GM19193 (cell line): ENCODE measurements around the gene CUX1.

Experiments
- POLR2A ChIP-seq: IDR thresholded peaks from 4 replicates; pipeline ENCODE4 v1.6.1; 2011; ENCODE audit not compliant: insufficient read depth, insufficient read length; ENCODE audit errors: extremely low read depth

CUX1 gene

DNA sequence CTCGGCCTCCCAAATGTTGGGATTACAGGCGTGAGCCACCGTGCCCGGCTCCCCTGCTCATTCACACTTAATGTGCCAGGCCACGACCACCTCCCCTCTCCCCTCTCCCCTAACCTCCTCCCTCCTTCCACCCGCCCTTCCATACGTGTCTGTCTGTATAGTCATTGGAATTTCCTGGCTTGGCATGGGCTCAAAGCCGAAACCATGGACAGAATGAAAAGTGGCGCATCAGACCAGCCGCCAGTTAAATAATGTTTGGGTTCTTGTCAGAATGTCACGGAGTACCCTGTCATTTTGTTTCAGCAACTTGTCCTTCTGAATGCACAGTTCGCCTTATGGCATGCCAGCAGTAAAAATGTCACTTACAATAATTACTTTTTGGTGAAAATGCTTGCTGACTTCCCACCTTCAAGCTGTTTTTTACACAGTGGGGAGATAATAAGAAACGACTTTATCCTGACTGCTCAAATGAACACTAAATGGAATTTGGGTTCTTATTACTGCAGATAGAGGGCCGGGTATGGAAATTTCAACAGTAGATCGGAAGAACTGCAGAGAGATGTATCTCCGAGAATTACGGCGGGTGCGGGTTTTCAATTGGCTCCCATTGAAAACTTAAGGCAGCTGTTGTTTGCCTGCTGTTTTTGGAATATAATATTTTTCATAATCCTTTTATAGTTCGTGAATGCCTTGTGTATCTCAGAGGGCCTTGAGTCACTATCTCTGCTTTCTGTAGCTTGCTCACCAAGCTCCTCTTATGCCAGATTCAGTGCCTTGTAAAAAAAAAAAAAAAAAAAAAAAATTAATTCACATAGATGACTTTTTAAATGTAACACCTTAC, 403.8 kb downstream of the CUX1 start:
- TF ChIP-seq POLR2A: no peak

DNA sequence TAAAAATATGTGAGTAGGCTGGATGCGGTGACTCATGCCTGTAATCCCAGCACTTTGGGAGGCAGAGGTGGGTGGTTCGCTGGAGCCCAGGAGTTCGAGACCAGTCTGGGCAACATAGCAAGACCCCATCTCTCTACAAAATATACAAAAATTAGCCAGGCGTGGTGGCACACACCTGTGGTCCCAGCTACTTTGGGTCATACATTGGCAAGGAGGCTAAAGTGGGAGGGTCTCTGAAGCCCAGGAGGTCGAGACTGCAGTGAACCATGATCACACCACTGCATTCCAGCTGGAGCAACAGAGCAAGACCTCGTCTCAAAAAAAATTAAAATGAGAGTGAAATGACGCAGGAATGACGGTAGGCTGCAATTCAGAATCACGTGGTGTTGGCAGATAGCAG, 404.5 kb downstream of the CUX1 start:
- no peak for TF ChIP-seq POLR2A

DNA sequence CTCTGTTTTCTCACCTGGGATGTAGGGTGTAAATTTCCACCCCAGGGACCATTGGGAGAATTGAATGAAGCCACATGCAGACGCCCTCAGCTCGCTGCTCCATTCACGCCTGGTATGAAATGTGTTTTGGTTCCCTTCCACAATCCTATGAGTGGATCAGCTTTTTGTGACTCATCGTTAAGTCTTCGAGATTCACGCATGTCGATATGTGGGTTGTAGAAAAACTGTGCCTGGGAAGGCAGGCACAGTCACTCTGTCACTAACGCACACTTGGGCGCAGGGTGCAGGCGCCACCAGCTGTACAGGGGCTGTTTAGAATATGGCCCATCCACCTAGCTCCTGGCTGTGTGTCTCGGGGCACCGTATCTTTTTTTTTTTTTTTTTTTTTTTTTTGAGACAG, 405.0 kb downstream of the CUX1 start:
- TF ChIP-seq POLR2A: no peak

DNA sequence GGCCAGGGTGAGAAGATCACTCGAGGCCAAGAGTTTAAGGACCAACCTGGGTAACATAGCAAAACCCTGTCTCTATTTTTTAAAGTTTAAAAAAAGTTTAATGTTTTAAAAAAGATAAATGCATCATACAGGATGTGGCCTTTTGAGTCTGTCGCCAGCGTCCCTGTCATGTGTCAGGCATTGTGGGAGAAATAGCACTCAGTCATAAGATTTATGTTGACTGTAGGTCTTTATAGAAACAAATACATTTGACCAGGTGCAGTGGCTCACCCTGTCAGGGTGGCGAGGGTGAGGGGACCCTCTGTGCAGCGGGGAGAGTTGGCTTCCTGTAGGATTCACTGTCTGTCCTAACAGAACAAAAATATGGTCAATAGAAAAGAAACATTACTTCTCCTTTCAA, 405.8 kb downstream of the CUX1 start:
- TF ChIP-seq POLR2A: no peak

DNA sequence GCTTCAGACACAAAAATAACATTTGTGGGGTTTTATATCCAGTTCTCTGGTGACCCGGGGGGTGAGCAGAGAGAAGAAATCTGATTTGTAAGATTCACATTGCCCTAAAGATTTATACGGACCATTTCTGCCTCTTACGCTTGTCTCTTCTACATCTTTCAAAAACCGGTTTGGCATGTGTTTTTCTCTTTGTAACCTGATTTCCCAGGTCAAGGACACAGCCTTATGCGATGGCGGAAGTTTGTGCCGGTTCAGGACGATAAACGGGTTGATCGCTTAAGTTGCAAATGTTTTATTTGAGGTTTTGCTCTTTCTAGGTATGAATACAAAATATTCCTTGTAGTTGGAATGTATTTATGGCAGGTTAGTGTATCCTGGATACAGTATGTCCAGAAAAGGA, 407.6 kb downstream of the CUX1 start:
- TF ChIP-seq POLR2A: no peak

DNA sequence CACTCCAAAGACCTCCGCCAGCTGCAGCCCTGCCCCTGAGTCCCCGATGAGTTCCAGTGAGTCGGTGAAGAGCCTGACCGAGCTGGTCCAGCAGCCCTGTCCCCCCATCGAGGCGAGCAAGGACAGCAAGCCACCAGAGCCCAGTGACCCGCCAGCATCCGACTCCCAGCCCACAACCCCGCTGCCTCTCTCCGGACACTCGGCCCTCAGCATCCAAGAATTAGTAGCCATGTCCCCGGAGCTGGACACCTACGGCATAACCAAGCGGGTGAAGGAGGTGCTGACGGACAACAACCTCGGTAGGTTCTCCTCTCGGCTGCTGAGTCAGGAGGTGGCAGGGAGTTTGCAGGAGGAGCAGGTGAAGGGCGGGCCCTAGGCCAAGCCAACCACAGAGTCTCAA, 409.9 kb downstream of the CUX1 start:
- TF ChIP-seq POLR2A: no peak

DNA sequence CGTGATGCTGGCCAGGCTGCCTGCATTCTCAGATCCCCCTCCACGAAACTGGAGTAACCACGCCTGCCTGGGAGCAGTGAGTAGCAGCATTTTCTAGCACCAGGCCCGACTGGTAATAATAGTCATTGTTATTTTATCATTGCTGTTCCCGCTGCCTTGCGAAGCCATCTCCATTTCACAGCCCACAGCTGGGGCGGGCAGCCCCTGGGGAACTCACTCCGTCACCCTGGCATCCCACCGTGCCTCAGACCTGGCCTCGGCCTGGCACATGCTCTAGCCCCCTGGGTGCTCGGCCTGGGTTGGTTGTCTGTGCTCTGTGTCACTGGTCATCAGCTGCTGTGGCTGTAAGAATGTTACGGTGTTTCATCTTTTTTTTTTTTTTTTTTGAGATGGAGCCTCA, 411.5 kb downstream of the CUX1 start:
- TF ChIP-seq POLR2A: no peak

DNA sequence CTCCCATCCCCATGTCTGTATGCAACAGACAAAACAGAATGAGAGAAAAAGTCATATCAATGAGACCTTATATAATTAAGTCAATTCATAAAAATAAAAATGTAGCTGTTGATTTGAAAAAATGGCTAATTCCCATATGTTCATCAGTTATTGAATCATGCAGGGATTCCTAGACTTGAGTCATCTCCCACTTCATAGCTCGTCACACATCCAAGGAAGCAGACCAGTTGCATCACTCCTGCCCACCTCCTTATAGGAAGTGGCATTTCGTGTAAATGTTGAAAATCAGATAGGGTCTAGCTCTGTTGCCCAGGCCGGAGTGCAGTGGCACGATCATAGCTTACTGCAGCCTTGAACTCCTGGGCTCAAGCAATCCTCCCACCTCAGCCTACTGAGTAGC, 413.2 kb downstream of the CUX1 start:
- TF ChIP-seq POLR2A: no peak

DNA sequence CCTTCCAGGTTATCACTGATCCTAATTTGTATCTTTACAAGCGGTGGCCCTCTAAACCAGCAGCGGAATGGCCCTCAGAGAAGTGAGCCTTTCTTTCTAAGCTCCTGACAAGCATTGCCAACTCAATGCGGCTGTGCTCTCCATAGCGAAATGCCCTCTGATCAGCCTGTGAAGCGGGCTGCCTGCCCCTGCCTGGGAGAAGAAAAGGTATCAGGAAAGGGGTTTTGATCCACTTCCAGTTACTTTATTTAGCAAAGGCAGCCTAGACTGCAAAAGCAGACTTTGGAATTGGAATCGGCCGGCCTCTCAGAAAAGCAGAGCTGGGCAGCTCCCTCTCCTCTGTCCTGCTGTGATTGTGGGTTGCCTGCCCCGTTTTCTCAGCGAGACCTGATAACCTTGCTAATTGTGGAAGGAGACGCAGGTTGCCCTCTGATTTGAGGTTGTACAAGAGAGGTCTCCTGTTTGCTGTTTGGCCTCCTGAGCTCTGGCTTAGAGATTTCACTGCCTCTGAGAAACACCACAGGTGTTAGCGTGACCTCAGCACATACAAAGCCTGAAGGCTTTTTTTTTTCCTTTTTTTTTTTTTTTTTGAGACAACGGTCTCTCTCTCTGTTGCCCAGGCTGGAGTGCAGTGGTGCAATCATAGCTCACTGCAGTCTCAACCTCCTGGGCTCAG, 415.3 kb downstream of the CUX1 start:
- TF ChIP-seq POLR2A: no peak

DNA sequence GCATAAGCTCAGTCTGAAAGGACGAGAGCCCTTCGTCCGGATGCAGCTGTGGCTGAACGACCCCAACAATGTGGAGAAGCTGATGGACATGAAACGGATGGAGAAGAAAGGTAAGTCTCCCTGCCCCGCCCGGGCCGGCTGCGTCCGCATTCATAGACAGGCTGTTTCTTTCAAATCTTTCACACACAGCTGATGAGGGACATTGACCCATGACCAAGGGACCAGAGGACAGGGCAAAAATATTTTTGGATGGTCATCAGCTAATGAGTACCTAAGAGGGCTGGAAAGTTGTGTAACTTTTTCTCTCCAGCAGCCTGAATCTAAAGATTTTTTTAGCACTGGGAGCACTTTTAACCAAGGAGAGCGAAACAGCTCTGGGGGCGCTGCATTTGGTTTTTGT, 416.7 kb downstream of the CUX1 start:
- no peak for TF ChIP-seq POLR2A

DNA sequence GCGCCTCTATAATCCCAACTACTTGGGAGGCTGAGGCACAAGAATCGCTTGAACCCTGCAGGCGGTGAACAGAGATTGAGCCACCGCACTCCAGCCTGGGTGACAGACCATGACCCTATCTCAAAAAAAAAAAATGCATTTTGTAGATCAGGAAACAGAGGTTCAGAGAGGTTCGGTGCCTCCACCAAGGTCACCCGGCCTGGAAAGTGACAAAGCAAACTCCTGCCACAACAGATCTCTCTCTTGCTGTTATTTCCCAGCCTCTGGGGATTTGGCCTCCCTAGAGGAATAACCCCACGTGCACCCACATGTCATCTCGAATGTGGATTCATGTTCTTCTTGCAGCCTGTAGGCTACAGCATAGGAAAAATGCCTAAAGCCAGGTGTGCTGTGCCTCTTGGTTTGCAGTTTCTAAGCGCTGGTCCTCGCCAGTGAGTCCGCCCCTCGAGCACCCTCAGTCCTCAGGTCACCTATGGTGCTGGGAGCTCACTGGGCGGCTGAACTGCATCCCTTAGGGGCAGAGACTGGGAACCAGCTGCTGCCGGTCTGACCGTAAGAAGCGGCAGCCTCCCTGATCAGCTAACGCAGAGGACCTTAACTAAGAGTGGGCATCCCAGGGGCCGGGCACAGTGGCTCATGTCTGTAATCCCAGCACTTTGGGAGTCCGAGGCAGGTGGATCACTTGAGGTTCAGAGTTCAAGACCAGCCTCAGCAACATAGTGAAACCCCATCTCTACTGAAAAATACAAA, 417.6 kb downstream of the CUX1 start:
- no peak for TF ChIP-seq POLR2A

DNA sequence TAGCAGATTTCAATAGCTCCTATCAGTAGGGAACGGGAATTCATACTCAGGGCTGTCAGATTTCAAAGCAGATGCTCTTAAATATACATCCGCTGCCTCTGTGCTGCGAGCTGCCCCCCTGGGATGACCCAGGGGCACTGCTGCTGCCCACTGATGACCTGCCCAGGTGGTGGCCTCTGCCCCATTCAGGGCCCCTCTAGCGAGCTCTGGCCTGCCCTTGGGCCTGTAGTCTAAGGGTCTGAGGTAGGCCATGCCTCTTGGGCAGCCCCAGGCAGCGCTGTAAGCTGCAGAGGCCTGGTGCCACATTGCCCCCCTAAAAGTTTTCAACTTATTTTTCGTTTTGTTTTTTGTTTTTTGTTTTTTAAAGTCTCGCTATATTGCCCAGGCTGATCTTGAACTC, 418.7 kb downstream of the CUX1 start:
- no peak for TF ChIP-seq POLR2A

DNA sequence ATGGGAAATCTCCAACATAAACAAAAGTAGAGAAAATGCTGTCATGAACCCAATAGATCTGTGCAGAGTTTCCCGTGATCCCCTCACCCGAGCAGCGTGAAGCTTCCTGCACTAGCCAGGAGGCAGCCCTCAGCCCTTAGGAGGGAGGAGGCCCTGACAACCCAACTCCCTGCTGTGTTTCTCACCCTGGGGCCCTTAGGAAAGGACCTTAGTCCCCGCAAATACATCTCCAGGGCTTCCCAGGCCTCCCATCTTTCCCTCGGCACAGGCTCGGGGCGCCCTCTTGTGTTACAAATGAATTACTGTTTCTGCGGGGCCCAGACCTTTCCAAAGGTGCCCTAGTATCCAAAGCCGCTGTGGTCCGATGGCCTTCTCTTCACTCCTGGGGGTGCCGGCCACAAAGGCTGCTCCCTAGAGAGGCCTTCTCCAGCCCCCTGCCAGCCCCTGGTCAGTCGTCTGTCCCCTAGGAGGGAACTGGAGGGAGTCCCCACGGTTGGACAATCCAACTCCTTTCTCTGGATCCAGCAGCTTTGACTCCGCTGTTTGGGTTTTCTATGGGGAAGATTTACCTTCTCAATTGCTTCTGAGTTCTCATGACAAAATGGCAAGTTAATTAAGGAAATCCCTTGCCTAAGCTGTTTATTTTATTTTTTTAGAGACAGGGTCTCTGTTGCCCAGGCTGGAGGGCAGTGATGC, 419.3 kb downstream of the CUX1 start:
- no peak for TF ChIP-seq POLR2A

DNA sequence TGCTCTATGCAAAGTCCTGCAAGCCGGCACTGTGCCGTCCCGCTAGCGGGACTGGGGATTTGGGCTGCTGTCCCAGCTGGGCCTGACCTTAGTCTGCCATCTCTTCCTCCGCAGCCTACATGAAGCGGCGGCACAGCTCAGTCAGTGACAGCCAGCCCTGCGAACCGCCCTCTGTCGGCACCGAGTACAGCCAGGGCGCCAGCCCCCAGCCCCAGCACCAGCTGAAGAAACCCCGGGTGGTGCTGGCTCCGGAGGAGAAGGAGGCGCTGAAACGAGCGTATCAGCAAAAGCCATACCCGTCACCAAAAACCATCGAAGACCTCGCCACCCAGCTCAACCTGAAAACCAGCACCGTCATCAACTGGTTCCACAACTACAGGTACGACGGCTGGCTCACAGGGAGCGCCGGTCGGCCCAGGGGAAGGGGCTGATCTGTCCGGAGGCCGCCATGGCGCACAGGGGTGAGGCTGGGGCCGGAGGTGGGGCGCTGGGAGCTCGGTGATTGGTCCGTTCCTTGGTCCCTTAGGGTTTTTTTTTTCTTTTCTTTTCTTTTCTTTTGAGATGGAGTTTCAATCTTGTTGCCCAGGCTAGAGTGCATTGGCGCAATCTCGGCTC, 421.9 kb downstream of the CUX1 start:
- TF ChIP-seq POLR2A: no peak

DNA sequence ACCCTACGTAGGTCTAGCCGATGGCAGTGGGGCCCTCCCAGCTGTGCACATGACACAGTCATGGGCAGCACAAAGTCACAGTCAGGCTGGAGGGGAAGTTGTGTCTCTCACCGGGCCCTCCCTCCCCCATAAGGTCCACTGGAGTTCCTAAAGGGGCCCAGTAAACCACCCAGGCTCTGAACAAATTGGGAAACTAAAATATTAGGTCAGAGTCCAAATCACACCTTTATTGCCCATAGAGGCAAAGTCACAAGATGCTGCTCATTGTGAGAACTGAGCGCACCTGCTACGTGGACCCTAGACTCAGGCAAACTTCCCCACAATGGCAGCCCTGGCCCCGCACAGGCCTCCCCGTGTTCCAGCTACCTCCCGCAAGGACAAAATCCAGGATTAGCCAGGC, 424.0 kb downstream of the CUX1 start:
- TF ChIP-seq POLR2A: no peak

DNA sequence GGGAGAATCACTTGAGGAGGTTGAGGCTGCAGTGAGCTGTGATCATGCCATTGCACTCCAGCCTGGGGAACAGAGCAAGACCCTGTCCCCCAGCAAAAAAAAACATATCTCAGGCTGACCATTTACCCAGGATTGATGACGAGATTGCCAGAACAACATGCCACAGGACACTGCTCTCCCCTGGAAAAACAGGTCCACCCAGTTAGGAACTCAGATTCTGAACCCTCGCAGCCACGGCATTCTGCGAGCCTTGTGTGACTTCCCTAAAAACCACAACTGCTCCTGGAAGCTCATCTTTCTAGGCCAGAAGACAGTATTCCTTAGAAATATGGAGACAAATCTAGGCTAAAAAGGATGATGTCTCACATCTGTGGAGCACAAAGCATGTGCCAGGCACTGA, 427.2 kb downstream of the CUX1 start:
- TF ChIP-seq POLR2A: no peak

DNA sequence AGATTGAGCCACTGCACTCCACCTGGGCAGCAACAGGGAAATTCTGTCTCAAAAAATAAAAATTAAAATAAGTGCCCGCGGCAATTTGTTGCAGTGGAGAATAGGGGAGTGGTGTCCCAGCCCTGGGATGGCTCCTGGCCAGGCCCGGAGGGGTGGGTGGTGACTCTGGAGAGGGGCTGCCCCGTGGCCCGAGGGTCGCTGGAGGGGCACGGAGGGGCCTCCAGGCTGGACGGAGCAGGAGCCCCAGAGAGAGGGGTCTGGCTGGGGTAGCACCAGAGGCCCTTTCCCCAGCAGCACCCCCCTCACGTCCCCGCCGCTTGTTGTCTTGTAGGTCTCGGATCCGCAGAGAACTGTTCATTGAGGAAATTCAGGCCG, 430.6 kb downstream of the CUX1 start:
- TF ChIP-seq POLR2A: no peak
